EH (cell line): Measurements from ENCODE around the gene SPINK14.

Experiments
- DNase-seq: peaks from one replicate; pipeline ENCODE4 v3.0.0-alpha.2; 2015; ENCODE audit warnings: low read depth

Gene SPINK14, protein sequence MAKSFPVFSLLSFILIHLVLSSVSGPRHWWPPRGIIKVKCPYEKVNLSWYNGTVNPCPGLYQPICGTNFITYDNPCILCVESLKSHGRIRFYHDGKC

DNA sequence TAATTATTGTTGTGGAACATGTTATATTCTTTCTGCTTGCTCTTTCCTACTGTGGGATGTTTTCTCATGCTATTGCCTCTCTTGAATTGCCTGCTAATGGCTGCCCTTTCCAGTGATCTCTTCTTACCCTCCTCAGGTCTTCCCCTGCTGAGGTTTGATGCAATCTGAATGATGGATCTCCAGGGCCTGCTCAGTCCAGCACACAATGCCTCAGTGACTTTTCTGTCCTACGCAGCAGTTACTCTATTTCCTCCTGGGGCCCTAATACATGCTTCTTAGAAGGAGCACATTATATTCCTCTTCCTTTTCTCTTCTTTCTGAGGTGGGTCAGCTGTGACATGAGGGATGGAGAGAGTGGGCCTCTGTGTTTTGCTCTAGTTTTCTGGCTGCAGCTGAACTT is at the start of gene SPINK14:
SPINK14 (plus strand) TSS at position 301 of the 400 bp plus-strand sequence. CDS start 1,187 bp downstream, outside the sequence.
- no peak for DNase-seq

- DNase-seq, result no peak
These were observed 48.0 kb upstream of the SPINK14 start for GRCh38 chr5:148120317-148120716.

DNA sequence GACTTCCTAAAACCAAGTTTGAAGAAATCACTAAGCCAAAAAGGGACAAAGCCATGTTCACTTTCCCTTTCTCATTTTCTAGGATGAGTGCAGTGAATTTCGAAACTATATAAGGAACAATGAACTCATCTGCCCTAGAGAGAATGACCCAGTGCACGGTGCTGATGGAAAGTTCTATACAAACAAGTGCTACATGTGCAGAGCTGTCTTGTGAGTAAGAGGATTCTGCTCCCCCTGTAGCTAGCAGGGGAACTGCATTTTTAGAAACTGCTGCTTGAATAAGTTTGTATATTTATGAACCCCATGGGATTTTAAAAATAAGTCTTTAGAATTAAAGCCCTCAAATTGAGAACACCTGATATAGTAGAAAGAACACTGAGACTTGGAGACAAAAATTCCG is 42.7 kb upstream of the SPINK14 start:
- DNase-seq, result peak; percentile 8

GRCh38 chr5:148135091-148136048 is 33.0 kb upstream of the SPINK14 start:
- no peak for DNase-seq

DNA sequence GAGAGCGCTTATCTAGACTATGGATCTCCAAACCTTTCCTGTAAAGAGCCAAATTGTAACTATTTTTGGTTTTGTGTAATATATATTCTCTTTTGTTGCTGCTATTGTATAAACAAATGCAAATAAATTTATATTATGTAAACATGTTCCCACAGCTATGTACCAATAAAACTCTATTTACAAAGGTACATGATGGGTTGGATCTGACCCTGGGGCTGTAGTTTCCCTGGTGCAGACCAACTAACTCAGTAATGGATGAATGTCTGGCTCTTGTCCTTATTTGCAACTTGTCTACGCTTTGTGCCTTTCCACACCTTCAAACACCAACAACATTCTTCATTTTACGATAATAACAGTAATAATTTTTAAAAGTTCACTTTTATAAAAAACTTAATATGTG is 27.5 kb upstream of the SPINK14 start:
- no peak for DNase-seq

DNA sequence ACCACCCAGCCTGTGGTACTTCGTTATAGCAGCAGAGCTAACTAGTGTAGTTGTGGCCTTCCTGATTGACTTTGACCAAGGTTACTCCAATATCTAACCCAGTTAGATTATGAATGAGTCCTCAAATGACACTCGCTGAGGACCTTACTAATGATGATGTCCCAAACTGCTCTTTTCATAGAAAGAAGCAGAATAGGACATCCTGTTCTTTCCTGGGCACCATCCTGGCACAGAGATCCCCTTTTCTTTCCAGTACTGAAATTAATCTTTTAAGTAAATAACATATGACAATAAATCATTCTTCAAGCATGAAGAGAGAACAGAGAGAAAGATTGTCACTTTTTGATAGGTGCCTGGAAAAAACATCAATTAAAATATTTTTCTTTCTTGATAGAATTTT is 26.7 kb upstream of the SPINK14 start:
- DNase-seq, result no peak

- peak; percentile 19 for DNase-seq
These were observed 22.4 kb upstream of the SPINK14 start for GRCh38 chr5:148145916-148146315.

- DNase-seq, result no peak
These were observed 21.9 kb upstream of the SPINK14 start for GRCh38 chr5:148146487-148146886.

- no peak for DNase-seq
These were observed 20.9 kb upstream of the SPINK14 start for GRCh38 chr5:148147415-148147814.

- no peak for DNase-seq
These were observed 16.5 kb upstream of the SPINK14 start for GRCh38 chr5:148151872-148152271.

DNA sequence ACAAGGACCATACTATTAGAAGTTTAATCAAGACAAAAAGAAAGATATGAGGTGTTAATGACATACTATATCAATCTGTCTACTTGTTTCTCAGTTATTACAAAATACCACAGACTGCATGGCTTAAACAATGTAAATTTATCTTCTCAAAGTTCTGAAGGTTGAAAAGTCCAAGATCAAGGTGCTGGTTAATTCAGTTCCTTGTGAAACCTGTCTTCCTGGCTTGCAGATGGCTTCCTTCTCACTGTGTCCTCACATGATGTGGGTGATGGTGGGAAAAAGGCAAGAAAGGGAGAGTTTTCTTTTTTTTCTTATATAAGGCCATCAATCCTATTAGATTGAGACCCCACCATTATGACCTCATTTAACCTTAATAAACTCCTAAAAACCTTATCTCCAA is 15.6 kb upstream of the SPINK14 start:
- DNase-seq, result no peak

DNA sequence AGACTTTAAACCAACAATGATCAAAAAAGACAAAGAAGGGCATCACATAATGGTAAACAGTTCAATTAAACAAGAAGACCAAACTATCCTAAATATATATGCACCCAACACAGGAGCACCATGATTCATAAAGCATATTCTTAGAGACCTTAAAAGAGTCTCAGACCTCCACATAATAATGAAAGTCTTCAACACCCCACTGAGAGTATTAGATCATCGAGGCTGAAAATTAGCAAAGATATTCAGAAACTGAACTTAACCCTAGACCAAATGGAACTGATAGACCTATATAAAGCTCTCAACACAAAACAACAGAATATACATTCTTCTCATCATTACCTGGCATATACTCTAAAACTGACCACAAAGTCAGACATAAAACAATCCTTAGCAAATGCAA is 11.7 kb upstream of the SPINK14 start:
- no peak for DNase-seq

DNA sequence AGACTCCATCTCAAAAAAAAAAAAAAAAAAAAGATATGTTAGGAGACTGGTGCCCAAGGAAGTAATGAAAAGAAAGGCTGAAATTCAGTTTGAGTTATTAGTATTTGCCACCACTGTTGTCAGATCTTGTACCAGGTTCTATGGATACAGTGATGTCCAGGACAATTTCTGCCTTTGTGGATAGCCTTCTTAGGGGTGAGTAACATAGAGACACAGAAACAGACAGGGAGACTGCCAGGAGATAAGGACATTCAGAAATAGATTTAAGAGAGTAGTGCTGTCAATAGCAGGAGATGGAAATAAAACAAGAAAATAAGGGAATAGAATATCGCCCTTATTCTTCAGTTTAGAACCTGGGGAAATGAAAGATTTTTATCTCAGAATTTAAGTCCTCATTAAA is 6.3 kb upstream of the SPINK14 start:
- no peak for DNase-seq

- no peak for DNase-seq
These were observed 5.0 kb upstream of the SPINK14 start for GRCh38 chr5:148163345-148163744.

DNA sequence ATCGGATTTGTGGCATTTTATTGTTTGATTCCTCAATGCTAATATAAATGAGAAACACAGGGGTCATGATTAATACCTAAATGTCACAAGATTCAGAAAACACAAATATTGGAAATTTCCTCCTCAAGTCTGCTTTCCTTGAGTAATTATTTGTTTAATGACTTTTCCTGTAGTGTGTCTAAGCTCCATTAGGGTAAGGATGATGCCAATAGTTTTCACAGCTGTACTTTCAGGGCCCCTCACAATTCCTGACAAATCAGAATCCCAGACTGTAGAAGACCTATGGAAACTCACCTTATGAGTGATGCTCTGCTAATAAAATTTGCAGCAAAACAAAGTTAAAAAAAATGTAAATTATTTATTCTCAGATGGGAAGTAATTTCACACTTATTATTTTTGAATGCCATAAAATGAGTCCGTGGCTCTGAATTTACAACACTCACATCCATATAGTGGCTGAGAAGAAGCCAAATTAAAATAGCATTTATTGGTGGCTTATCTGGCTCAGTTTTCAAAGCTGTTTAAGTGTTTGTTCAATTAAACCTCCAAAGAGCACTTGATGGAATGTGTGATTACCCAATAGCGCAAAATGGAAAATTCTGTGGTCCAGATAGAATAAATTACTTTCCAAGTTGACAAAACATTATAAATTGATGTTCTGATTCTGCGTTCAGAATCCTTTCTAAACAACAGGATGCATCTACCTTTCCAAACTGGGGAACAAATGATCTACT is 1.6 kb upstream of the SPINK14 start:
- no peak for DNase-seq

DNA sequence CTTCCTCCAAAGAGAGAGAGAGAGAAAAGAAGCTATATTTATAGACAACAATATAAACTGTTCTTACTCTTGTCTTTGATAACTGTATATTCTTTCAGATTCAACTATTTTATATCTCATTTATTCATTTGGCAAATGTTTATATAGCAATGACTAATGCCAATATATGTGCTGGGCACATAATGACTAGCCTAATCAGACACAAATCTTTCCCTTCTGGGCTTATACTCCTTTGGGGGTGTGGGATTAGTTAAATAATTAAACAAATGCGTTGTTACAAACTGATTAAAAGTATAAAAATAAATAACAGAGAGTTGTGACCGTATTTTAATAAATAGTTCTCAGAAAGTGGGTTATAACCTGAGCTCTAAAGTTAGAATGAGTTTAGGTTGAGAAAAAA is 4.0 kb downstream of the SPINK14 start:
- no peak for DNase-seq

- DNase-seq, result no peak
These were observed 8.1 kb downstream of the SPINK14 start for GRCh38 chr5:148176480-148176879.

DNA sequence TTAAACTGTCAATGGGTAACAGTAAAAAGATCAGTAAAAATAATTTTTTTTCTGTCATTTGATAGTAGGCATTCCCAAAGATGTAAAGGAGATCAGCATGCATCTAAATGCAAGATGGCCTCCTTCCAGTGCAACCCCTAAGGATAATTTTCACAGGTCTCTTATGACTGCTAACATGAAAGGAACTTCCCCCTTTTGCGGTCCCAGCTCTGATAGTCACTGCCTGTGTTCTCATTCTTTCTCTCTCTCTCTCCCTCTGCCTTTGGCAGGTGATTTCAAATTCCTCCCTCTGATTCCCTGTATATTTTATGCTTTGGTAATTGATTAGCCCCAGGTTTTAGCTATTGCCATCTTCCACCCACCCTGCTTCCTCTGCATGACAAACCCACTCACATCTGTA is 8.9 kb downstream of the SPINK14 start:
- no peak for DNase-seq

GRCh38 chr5:148179234-148179824 is 11.0 kb downstream of the SPINK14 start:
- peak; percentile 58 for DNase-seq

DNA sequence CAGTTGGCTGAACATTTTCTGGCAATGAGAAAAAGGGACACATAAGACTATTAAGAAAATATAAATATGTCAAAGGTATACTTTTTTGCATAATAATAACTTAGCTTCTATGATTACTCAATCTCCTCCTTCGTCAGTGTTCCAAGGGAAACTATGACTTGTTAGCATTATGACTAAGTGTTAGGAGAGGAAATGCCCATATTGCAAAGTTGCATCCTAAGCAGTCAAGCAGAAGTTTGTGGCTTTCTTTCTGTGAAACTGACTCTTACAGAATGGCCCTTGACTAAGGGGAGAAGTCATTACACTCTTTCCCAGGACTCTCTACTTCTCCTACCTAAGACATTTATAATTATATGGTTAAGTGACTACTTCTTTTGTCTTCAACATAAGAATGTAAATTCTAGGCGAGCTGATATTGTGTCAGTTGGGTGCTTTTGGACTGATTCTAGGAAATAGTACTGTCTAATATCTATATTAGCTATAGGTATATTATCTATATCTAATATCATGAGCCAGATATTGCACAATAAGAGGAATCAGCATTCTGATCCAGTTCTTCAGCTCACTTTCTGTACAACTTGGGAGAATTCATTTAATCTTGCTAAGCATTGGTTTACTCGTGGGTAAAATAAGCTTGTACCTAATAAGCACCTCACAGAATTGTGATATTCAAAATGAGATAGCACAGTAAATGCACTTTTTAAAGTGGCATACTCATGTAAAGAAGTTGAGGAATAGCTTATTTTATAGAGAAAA is 18.1 kb downstream of the SPINK14 start:
- DNase-seq, result peak; percentile 8

GRCh38 chr5:148191010-148191409 is 22.7 kb downstream of the SPINK14 start:
- DNase-seq, result no peak

DNA sequence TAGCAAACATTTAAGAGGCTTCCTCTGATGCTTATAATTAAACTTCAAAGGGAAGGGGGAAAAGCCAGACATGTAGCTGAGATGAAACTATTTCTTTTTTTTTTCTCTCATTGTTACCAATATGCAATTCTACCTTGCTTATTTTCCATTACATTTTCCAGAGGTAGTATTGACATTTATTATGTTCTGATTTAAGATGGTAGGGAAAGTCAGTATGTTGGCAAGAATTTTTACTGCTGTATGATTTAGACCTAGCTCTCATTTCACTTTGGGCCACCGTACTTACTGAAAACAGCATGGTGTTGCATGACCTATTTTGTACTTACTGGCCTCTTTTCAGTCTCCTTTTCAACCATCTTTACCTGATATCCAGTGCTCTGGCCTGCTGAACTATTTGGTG is 24.9 kb downstream of the SPINK14 start:
- DNase-seq, result no peak
